ENCODE measurements around the gene FNBP1L. TPM values are rescaled to one million over a fixed set of nuclear protein-coding genes. Genes with fewer than 3 reads are reported as not detected.

Gene FNBP1L
- total and polyA plus RNA-seq, 2 of the 8 experiments (the other 6 are each of a cell fraction or from before 2014, with no cell fraction given): 48.9 to 95.9 TPM

DNA sequence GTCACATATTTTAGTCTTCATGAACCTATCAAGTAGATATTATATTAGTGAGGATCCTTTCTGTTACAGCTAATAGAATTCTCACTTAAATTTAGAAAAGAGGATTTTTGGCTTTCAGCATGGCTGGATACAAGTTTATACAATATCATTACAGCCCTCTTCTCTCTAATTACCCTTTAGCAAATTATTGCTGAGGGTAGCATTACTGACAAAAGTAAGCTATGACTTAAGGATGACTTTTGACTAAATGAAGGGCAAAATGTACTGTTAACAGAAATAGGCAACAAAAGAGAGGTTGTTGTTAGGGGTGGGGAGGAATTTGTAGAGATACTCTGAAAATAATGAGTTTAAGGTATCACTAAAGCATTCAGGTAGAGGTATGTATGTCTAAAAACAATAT lies 85.8 kb downstream of the FNBP1L start:
- Histone ChIP-seq H3K18ac (ENCODE audit: extremely low read depth, low read length) (no peak overlapping the region), H2BK5ac (ENCODE audit: low read depth, low read length) (no peak overlapping the region), H3K79me2 (ENCODE audit: control insufficient read depth in 1 of 2, insufficient read depth in 2 of 2, low read length in 2 of 2) (no peaks in the 10 kb centered on the region), H2AFZ (ENCODE audit: low read length) (no peak overlapping the region), H2BK120ac (replicated peaks; ENCODE audit: low read depth, low read length) (no peak overlapping the region), H3K9ac (replicated peaks in 1 of 4; ENCODE audit: extremely low read depth in 1 of 4, low read depth in 3 of 4, low read length in 3 of 4) (no peak overlapping the region), H3K4me2 (ENCODE audit: insufficient read depth in 1 of 2, low read depth in 2 of 2, low read length in 2 of 2) (no peak overlapping the region), H2BK15ac (ENCODE audit: low read length) (no peak overlapping the region), H4K20me1 (replicated peaks in 1 of 2; ENCODE audit: control insufficient read depth in 1 of 2, insufficient read depth in 2 of 2, low read length in 2 of 2) (peaks cover 0 to 2% of the 10 kb centered on the region in 2 experiments), H4K91ac (replicated peaks; ENCODE audit: insufficient read length, low read length) (no peak overlapping the region), H3K23ac (ENCODE audit: insufficient read length) (no peak overlapping the region), H2AK5ac (ENCODE audit: low read depth, low read length) (no peak overlapping the region), H3K23me2 (ENCODE audit: low read depth, low read length) (no peaks in the 10 kb centered on the region), H3K36me3 (ENCODE audit: control insufficient read depth in 2 of 4, insufficient read depth in 4 of 4, low read length in 3 of 4) (peaks cover 0 to 66% (median 14%) of the 10 kb centered on the region in 4 experiments; a peak in 5 of 8 replicates), H3K27me3 (replicated peaks in 1 of 4; ENCODE audit: control insufficient read depth in 3 of 4, extremely low read depth in 1 of 4, insufficient read depth in 3 of 4, low read length in 3 of 4) (no peaks in the 10 kb centered on the region), H3K14ac (ENCODE audit: insufficient read length) (no peak overlapping the region), H4K8ac (ENCODE audit: extremely low read depth, insufficient read depth, low read length) (no peak overlapping the region), H3K56ac (replicated peaks; ENCODE audit: insufficient read length, low read depth, low read length) (no peak overlapping the region), H3K4ac (replicated peaks; ENCODE audit: insufficient read length, low read depth, low read length) (no peak overlapping the region), H3K4me3 (ENCODE audit: extremely low read depth in 1 of 4, insufficient read depth in 2 of 4, low read depth in 3 of 4, low read length in 4 of 4) (no peak overlapping the region), H3K27ac (ENCODE audit: low read depth, low read length) (no peak overlapping the region), H2BK12ac (ENCODE audit: low read depth, low read length) (no peak overlapping the region), H4K5ac (ENCODE audit: insufficient read length, low read depth, low read length) (no peak overlapping the region), H3K9me3 (ENCODE audit: insufficient read depth in 2 of 2, low read depth in 1 of 2, low read length in 1 of 2) (no peaks in the 10 kb centered on the region), H3K79me1 (ENCODE audit: low read depth, low read length) (no peaks in the 10 kb centered on the region), H2BK20ac (ENCODE audit: low read length) (no peak overlapping the region), H3K4me1 (replicated peaks in 1 of 4; ENCODE audit: control insufficient read depth in 3 of 4, insufficient read depth in 4 of 4, low read length in 3 of 4) (no peaks in the 10 kb centered on the region)
- FAIRE-seq (no peak), DNase-seq (ENCODE audit: low read depth in 1 of 2, low spot score in 2 of 2) (no peak)
- ChIA-PET CTCF (ENCODE audit: partially characterized antibody) (interaction anchor here (0.7 to 1.4 kb wide), 3 partner anchors 15 to 372 kb away, joined by 3 to 6 read pairs (median 3); no protein-coding TSS in a partner anchor), POLR2A (ENCODE audit: partially characterized antibody) (no interaction called here)
- TF ChIP-seq CEBPB (IDR thresholded peaks at IDR 0.05; ENCODE audit: low read depth, low read length): no peak

Data from H1 (cell line).